HepG2 (cell line): Measurements from ENCODE around the gene DMRTB1. TPM values are rescaled to one million over a fixed set of nuclear protein-coding genes. Genes with fewer than 3 reads are reported as not detected.

Experiments used
- ATAC-seq: fragments of 200-7000 bp; cut with Tn5 transposase; 3 replicates; pipeline ENCODE4 v1.9.1; 2020; ENCODE audit warnings: mild to moderate bottlenecking, moderate library complexity
- BruUV-seq: library from RNA; stranded (reverse); fragments of 400-500 nt; replicated peaks from 2 replicates; lab custom pipeline; 2021; lab: Mats Ljungman, UMichigan
- CTCF ChIA-PET: fragments of 300-600 bp; formaldehyde crosslinking; extraction: SDS; loops from one replicate; lab custom pipeline; 2021; ENCODE audit warnings: low total read pairs, inconsistent platforms, low intra/inter-chr PET ratio; lab: Yijun Ruan, JAX
- POLR2A ChIA-PET: fragments of 350-600 bp; sonication (Branson Sonifier 250); formaldehyde crosslinking; loops from one replicate; lab custom pipeline; 2020; ENCODE audit warnings: antibody characterized with exemption, inconsistent platforms; lab: Yijun Ruan, JAX
- DNase-seq: peaks from one replicate; pipeline ENCODE4 v3.0.0-alpha.2; 2015; ENCODE audit warnings: low spot score
- FAIRE-seq: peaks from 3 replicates; lab custom pipeline; 2011; peaks lifted over from hg19 to GRCh38; lab: Jason Lieb, UNC
- H2AFZ ChIP-seq: one replicate; pipeline ENCODE4 v1.6.1; 2011; ENCODE audit warnings: low read length, inconsistent platforms
- H3K27ac ChIP-seq: fragments of 300-600 bp; 3 replicates; pipeline ENCODE4 v1.8.0; 2011; ENCODE audit warnings: mixed run types, mild to moderate bottlenecking, mixed read lengths, low read length, inconsistent platforms; ENCODE audit not compliant: insufficient read depth; ENCODE audit errors: extremely low read length
- H3K27me3 ChIP-seq, 2 experiments: fragments of 200-600 bp in 1 of 2; 2 replicates in 1 of 2; 3 replicates in 1 of 2; pipeline versions ENCODE4 v1.6.0 to v1.8.0; 2011; ENCODE audit warnings: low read length in 2 of 2, mild to moderate bottlenecking in 2 of 2, moderate library complexity in 2 of 2, inconsistent platforms in 1 of 2; ENCODE audit not compliant: insufficient read depth in 2 of 2, control insufficient read depth in 1 of 2
- H3K36me3 ChIP-seq, 2 experiments: fragments of 200-600 bp in 1 of 2; replicated peaks in 1 of 2; 2 replicates in 1 of 2; 3 replicates in 1 of 2; pipeline versions ENCODE4 v1.5.1 to v1.8.0; 2011; ENCODE audit warnings: low read length in 2 of 2, inconsistent platforms in 1 of 2; ENCODE audit not compliant: insufficient read depth in 2 of 2, control insufficient read depth in 1 of 2
- H3K4me1 ChIP-seq: 2 replicates; pipeline ENCODE4 v1.5.1; 2012; ENCODE audit warnings: low read length, inconsistent platforms; ENCODE audit not compliant: insufficient read depth
- H3K4me2 ChIP-seq: 2 replicates; pipeline ENCODE4 v1.6.0; 2011; ENCODE audit warnings: low read depth, low read length, inconsistent platforms
- H3K4me3 ChIP-seq, 3 experiments: fragments of 200-600 bp in 1 of 3; sonication (generic), shearing (Covaris generic) in 1 of 3; replicated peaks in 1 of 3; 2 replicates each; pipeline ENCODE4 v1.5.1; 2011 to 2016; ENCODE audit warnings: low read length in 3 of 3, inconsistent platforms in 2 of 3, low read depth in 2 of 3, mild to moderate bottlenecking in 2 of 3, control low read depth in 1 of 3, mixed read lengths in 1 of 3; ENCODE audit not compliant: insufficient read depth in 1 of 3
- H3K79me2 ChIP-seq: one replicate; pipeline ENCODE4 v1.6.1; 2011; ENCODE audit warnings: low read length, inconsistent platforms; ENCODE audit not compliant: insufficient read depth
- H3K9ac ChIP-seq: 2 replicates; pipeline ENCODE4 v1.6.0; 2011; ENCODE audit warnings: mild to moderate bottlenecking, low read depth, low read length, inconsistent platforms; ENCODE audit not compliant: insufficient read depth
- H3K9me3 ChIP-seq: 2 replicates; pipeline ENCODE4 v1.5.1; 2012; ENCODE audit warnings: mild to moderate bottlenecking, low read length
- H4K20me1 ChIP-seq: 2 replicates; pipeline ENCODE4 v1.6.0; 2011; ENCODE audit warnings: inconsistent platforms, mild to moderate bottlenecking, low read length, moderate library complexity; ENCODE audit not compliant: insufficient read depth
- BCL3 ChIP-seq: sonication (generic); formaldehyde crosslinking; IDR thresholded peaks from 2 replicates; pipeline ENCODE4 v1.5.1; 2020; ENCODE audit warnings: mild to moderate bottlenecking, missing genetic modification reagents, moderate library complexity
- CEBPG ChIP-seq: IDR thresholded peaks from 2 replicates; pipeline ENCODE4 v1.6.1; 2016
- CREB3 ChIP-seq: sonication (generic); formaldehyde crosslinking; IDR thresholded peaks from 2 replicates; pipeline ENCODE4 v1.5.0; 2020; ENCODE audit warnings: missing genetic modification reagents
- HNRNPK ChIP-seq: fragments of 200-400 bp; formaldehyde crosslinking; IDR thresholded peaks from 2 replicates; pipeline ENCODE4 v1.6.1; 2018; ENCODE audit warnings: low read length, low read depth, moderate library complexity, mild to moderate bottlenecking; ENCODE audit not compliant: poor library complexity, severe bottlenecking
- KAT7 ChIP-seq: IDR thresholded peaks from 2 replicates; pipeline ENCODE4 v1.6.1; 2018; ENCODE audit warnings: borderline replicate concordance, missing compliant biosample characterization
- KLF11 ChIP-seq: IDR thresholded peaks from 2 replicates; pipeline ENCODE4 v1.6.1; 2016; ENCODE audit warnings: missing compliant biosample characterization
- MBNL3 ChIP-seq: fragments of 250-450 bp; sonication (Bioruptor Pico); conservative IDR thresholded peaks from 2 replicates; pipeline ENCODE4 v1.8.0; 2022; ENCODE audit warnings: mild to moderate bottlenecking, inconsistent platforms
- NFE2L1 ChIP-seq: sonication (generic); formaldehyde crosslinking; IDR thresholded peaks from 2 replicates; pipeline ENCODE4 v1.4.0; 2020; ENCODE audit warnings: missing genetic modification reagents, mild to moderate bottlenecking, borderline replicate concordance
- POLR2G ChIP-seq: fragments of 200-400 bp; formaldehyde crosslinking; IDR thresholded peaks from 2 replicates; pipeline ENCODE4 v1.6.1; 2018; ENCODE audit warnings: mild to moderate bottlenecking, low read depth, low read length, moderate library complexity
- RFX3 ChIP-seq: IDR thresholded peaks from 2 replicates; pipeline ENCODE4 v1.6.1; 2016; ENCODE audit warnings: missing biosample characterization, missing genetic modification reagents
- SATB2 ChIP-seq: sonication (generic); formaldehyde crosslinking; IDR thresholded peaks from 2 replicates; pipeline ENCODE4 v1.5.0; 2020; ENCODE audit warnings: missing genetic modification reagents
- SRF ChIP-seq: IDR thresholded peaks from 2 replicates; pipeline ENCODE4 v1.6.1; 2011; ENCODE audit warnings: mild to moderate bottlenecking, low read depth, low read length, moderate library complexity
- TFE3 ChIP-seq: IDR thresholded peaks from 2 replicates; pipeline ENCODE4 v1.6.1; 2016
- ZNF296 ChIP-seq: sonication (generic); formaldehyde crosslinking; conservative IDR thresholded peaks from 2 replicates; pipeline ENCODE4 v1.5.0; 2020; ENCODE audit warnings: mild to moderate bottlenecking, missing genetic modification reagents
- ZNF740 ChIP-seq: sonication (generic); formaldehyde crosslinking; IDR thresholded peaks from 2 replicates; pipeline ENCODE4 v1.4.0; 2020; ENCODE audit warnings: missing genetic modification reagents
- WGBS: methylation state at CpG from one replicate; pipeline ENCODE4 v1.1.6; 2017; ENCODE audit warnings: low lambda C conversion rate; 5-methylcytosine and 5-hydroxymethylcytosine counted together
- in situ Hi-C: cut with HindIII; loops from 2 replicates; pipeline ENCODE4 v1.10.0; 2017; ENCODE audit warnings: low pct_unique_long_range_greater_than_20kb; ENCODE audit not compliant: extremely low pct_ligation_motif_present
- intact Hi-C: fragments of 100-400 bp; cut with micrococcal nuclease; formaldehyde crosslinking; loops from one replicate; pipeline ENCODE4 v1.10.0; 2022; ENCODE audit not compliant: unreplicated experiment
- polyA plus RNA-seq, 8 experiments: library from polyadenylated mRNA; depleted of rRNA in 3 of 8; stranded (reverse) in 7 of 8; unstranded in 1 of 8; fragments of >200 nt; fragmentation: Illumina TruSeq in 4 of 8; extraction: Trizol in 4 of 8; gene quantifications; 2 replicates each; pipeline versions ENCODE4 v1.2.1 to v1.2.3, GENCODE V29; 2011 to 2016; ENCODE audit warnings: low read depth in 4 of 8, missing spikeins in 1 of 8, mixed read lengths in 1 of 8; ENCODE audit not compliant: insufficient read depth in 1 of 8
- total RNA-seq, 5 experiments: library from RNA; depleted of rRNA; stranded (reverse); fragments of >200 nt; fragmentation: Illumina TruSeq; extraction: Trizol; gene quantifications; 2 replicates each; pipeline ENCODE4 v1.2.3, GENCODE V29; 2016; ENCODE audit warnings: low read depth in 1 of 5

DMRTB1 gene
- total and polyA plus RNA-seq, 2 of the 13 experiments (the other 11 are each of a cell fraction or from before 2014, with no cell fraction given), result not detected

GRCh38 chr1:53470584-53470983, 11.4 kb downstream of the DMRTB1 start:
- BruUV-seq, result no TSS peak
- in situ Hi-C loops (no loop called here), intact Hi-C loops (no loop called here)
- Histone ChIP-seq H3K4me3 (no peak overlapping the region), H4K20me1 (no peaks in the 10 kb centered on the region), H3K4me2 (no peak overlapping the region), H3K79me2 (no peaks in the 10 kb centered on the region), H3K27me3 (peaks cover 0 to 19% of the 10 kb centered on the region in 2 experiments; a peak in 2 of 5 replicates), H3K9me3 (no peaks in the 10 kb centered on the region), H3K27ac (no peak overlapping the region), H3K9ac (no peak overlapping the region), H2AFZ (no peak overlapping the region), H3K4me1 (no peaks in the 10 kb centered on the region), H3K36me3 (no peaks in the 10 kb centered on the region)
- 70% methylated on average over 15 of the region's 19 CpGs for WGBS
- FAIRE-seq (no peak), ATAC-seq (no peak; the same call in 2 of the 3 replicates), DNase-seq (no peak)
- ChIA-PET POLR2A (no interaction called here), CTCF (no interaction called here)
- TF ChIP-seq BCL3 (CRISPR knock-in tag), result no peak
- no peak for TF ChIP-seq TFE3 (CRISPR knock-in tag)
- no peak for TF ChIP-seq CEBPG
- no peak for TF ChIP-seq SRF
- no peak for TF ChIP-seq ZNF296 (CRISPR knock-in tag)
- no peak for TF ChIP-seq KAT7 (CRISPR knock-in tag)
- TF ChIP-seq RFX3 (CRISPR knock-in tag), result no peak
- TF ChIP-seq KLF11 (CRISPR knock-in tag), result no peak
- no peak for TF ChIP-seq POLR2G
- no peak for TF ChIP-seq MBNL3
- no peak for TF ChIP-seq CREB3 (CRISPR knock-in tag)
- no peak for TF ChIP-seq SATB2 (CRISPR knock-in tag)
- TF ChIP-seq NFE2L1 (CRISPR knock-in tag), result no peak
- no peak for TF ChIP-seq HNRNPK
- TF ChIP-seq ZNF740 (CRISPR knock-in tag), result no peak
